Hippocampal formation (tissue), 2 donors: ENCODE measurements around the gene CD24.
"Not testable (repeated sequence)": the region's sequence is repeated elsewhere in the genome, so short reads cannot be mapped to it uniquely, and the experiment has no call there.

Experiments
- DNase-seq, 2 donors: peaks; one replicate each; lab custom pipeline; 2025; lab: John Stamatoyannopoulos, UW

Gene CD24, protein sequence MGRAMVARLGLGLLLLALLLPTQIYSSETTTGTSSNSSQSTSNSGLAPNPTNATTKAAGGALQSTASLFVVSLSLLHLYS

DNA sequence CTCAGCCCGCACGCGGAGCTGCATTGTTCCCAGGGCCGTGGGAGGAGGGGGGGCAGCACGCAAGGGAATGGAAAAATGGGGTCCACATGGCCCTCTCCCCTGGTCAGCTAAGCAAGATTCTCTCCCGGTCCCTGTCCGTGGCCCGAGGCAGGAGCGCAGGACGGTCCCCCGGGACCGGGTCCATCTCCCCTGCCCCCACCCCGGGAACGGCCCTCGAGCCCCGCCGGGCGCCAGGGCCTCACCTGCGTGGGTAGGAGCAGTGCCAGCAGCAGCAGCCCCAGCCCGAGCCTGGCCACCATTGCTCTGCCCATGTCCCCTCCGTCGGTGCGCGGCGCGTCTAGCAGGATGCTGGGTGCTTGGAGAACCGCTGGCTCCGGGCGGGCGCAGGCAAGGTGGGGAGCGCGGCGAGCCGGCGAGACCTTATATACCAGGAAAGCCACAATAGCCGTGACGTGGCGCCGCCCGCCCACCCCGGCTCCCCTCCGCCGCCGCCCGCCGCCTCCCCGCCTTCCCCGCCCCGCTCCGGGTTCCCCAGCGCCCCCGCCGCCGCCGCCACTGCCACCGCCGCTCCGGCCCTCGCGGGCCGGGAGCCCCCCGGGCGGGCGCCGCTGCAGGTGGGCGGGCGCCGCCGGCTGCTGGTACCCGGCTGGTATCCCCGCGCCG lies at the start of gene CD24:
CD24 (minus strand) TSS at position 394 of the 663 bp plus-strand sequence; CDS start at position 311, 83 bp downstream.
- DNase-seq, result no peak

DNA sequence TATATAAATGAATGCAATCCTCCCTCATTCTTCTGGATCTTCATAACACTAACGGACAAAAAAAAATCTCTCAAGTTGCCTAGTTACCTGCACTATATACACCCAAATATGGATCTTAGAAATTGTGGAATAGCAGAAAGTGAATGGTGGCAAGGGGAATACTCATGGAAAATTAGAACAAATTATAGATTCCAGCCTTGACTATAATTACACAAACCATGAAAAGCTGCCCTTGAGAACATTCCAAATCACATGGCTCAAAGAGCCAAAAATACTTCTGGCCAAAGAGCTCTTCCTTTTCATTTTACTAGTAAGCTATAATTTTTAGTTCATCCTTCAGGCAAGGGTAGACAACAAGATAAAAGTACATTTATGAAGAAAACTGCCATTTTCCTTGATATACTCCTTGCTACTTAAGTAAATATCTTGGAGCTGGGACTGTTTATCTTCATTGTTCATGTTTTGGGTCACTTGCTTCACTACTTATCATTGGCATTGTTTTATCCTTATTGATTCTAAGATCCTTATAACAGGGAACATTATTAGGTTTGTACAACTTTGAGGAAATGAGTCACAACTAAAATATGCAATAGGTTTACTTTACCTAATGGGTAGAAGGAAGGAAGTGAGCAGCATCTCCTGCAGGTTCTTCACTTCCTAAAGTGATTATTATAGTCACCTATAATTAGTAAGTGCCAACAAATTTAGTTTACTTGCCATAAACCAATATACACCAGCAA lies 47.1 kb upstream of the CD24 start:
- no peak for DNase-seq

DNA sequence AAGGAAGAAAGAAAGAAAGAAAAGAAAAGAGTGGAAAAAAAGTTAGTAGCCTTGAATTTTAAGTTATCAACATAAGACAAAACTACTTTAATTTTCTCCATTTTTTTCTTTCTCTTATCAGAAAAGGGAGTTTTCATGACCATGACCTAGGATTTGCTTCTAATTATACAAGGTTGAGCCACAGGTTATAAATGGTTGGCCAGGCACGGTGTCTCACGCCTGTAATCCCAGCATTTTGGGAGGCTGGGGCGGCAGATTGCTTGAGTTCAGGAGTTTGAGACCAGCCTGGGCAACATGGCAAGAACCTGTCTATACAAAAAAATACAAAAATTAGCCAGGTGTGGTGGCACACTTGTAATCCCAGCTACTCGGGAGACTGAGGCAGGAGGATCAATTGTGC lies 45.7 kb upstream of the CD24 start:
- DNase-seq, result no peak

DNA sequence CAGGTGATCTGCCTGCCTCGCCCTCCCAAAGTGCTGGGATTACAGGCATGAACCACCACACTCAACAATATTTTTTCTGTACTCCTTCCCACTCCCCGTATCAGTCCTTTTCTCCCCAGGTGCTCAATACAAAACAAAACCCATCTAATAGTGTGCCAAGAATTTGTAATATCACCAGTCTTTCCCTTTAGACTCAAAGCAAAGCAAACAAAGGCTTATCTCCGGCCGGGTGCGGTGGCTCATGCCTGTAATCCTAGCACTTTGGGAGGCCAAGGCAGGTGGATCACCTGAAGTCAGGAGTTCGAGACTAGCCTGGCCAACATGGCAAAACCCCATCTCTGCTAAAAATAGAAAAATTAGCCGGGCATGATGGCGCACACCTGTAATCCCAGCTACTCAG lies 45.1 kb upstream of the CD24 start:
- DNase-seq, result not testable (repeated sequence)

DNA sequence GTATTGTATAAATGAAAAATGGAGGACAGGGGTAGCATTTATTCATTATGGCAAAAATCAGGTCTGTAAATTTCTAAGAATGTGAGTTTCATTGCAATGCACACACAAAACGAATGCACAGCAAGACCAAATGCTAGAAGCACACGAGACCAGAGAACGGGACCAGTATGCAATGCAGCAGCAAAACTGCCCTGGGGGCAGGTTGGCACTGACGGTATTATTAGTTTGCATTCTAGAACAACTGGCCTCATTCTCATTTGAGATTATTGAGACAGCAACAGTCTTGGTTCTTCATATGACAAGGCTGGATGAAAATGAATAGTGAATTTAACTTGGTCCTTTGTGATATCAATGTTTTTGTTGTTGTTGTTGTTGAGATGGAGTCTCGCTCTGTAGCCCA lies 44.5 kb upstream of the CD24 start:
- DNase-seq, result no peak

DNA sequence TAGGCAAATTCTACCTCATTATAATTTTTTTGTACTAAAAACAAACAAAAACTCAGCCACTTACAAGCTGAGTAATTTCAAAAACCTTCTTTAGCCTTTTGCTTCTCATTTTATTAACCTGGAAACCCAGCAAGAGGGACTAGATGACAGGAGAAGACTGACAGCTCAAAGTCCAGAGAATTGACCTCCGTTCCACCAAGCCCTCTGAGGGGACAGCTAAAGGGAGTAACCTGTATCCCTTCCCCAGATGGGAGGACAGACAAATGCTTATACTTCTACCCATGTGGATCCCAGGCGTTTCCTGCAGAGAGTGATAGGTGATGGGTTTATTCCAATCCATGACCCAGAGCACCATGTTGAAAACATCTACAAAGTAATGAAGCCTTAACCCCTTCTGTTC lies 35.0 kb upstream of the CD24 start:
- no peak for DNase-seq

DNA sequence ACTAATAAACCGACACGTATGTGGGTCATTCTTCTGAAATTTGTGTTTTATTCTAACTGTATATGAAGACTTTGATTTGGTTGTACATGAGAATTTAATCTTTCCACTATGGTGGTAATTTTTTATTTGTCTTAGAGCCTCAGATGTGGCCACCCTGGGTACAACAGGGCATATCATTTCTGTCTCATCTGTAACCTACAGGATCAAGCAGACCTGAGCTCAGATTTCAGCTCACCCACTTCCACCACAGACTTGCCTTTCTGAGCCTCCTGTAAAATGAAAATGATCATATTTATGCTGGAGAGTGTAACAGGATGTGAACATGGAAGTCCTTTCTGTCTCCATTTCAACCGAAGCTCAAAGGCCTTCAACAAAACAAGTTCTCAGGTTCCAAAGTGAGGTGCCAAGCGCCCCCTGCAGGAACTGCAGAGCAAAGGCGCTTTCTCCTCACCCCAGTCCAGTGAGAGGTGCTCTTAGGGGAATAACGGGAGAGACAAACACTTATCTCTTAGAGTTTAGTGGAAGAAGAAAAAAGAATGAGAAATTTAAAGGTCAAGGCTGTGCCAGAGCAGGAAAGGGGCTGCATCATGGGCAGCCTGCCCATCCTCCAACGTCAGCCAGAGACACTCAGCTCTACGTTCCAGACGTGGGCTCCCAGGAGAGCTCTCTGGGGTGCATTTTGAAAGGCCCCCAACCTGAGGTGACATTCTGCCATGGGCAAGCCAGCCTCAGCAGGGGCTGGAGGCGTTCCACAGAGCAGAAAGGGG lies 23.0 kb upstream of the CD24 start:
- peak in 1 of 2 donors; percentile 16 for DNase-seq

DNA sequence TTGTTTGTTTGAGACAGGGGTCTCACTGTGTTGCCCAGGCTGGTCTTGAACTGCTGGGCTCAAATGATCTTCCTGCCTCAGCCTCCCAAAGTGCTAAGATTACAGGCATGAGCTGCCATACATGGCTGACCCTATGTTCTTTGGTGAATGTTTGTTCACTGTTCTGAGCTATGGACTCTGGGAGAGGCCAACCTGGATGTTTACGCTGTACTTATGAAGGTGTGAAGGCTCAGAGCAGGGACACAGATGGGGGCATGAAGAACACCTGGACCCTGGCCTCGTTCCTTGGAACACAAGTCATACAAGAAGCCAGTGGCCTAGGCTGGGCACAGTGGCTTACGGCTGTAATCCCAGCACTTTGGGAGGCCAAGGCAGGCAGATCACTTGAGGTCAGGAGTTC lies 21.1 kb upstream of the CD24 start:
- no peak for DNase-seq

DNA sequence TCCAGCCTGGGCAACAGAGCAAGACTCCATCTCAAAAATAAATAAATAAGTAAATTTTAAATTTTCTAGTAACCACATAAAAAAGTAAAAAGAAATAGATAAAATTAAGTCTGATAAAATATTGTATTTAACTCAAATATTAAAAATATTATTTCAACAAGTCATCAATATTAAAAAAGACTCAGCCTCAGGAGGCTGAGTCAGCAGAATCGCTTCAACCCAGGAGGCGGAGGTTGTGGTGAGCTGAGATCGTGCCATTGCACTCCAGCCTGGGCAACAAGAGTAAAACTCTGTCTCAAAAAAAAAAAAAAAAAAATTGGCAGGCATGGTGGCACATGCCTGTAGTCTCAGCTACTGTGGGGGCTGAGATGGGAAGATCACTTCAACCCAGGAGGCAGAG lies 15.2 kb upstream of the CD24 start:
- not testable (repeated sequence) for DNase-seq

DNA sequence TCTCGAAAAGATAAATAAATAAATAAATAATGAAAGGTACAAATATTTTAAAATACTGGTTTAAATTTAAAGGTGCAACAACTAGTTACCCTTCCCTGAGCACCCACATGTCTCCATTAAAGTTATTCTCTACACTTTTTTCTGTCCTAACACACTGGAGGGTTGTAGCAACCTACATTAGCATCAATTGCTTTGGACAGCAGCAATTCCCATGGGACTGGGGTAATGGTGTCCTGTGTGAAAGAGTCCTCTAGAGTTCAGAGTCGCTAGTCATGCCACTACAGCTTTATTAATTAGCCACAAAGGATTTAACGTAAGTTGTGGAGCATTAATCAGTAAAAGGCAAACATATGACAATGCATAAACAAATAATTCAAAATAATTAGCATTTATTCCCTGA lies 14.1 kb upstream of the CD24 start:
- DNase-seq, result no peak

DNA sequence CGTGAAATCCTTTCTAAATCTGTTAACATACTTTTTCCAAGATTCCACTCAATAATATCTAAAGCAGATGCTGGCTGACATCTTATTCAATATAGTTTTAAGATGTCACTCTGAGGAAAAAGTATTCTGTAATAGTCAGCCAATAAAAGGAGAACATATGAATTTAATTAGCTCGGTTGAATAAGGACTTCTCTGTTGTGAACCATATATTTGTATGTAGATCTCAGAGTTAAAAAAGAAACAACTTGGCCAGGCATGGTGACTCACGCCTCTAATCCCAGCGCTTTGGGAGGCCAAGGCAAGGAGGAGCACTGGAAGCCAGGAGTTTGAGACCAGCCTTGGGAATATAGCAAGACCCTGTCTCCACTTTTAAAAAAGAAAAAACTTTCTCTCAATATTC lies 7.4 kb upstream of the CD24 start:
- no peak for DNase-seq

DNA sequence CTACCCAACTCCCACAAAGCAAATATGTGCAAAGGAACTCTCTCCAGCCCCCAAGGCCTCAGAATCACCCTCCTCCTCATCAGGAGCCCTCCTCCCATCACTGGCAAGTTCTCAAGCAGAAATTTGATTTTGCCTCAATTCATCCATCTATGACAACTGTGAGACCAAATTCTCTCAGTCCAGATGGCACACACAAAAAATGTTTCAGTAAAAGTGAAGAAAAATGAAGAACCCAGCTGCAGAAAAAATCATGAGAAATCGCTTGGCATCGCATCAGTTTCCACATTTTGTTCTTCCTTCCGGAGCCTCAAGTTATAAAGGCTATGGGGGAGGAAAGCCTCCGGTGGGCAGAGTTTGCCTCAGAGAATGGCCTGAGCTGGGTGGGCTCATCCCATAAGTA lies 6.4 kb upstream of the CD24 start:
- DNase-seq, result no peak

DNA sequence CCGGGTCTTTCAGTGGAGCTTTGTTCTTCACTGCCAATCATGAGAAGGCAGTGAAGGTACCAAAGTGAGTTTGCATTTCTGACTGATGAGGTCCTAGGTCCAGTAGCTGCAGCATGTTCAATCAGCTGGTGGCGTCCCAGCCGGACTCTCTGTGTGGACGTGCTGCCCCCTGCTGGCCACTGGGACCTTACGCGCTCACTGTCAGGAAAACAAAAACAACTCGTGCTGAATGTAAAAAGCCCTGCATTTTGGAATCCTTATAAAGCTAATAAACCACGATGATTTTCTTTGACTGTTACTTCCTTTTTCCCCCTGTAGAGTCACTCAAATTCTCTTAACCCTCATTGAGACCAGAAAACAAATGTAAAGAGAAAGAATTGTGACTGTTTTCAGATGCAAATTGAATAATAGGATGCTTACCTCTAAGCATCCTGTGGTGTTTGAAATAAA lies 4.9 kb upstream of the CD24 start:
- peak; percentile 68 to 78 for DNase-seq

DNA sequence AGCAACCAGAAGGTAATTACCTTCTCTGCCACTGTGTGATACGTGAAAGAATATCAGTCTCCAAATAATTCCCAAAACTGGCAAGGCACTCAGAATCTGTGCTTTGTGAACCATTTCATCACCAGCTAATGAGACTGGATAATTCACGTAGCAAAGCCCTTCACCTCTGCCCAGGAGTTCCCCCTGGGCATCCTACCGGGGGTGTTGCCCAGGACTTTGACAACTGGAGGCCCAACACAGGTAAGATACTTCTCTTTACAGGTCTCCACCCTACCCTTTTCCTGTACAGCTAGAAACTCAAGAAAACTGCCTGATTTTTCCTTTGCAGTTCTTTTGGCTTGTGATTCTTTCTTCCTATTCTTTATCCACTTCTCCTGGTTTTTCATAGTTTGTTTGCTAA lies 2.7 kb upstream of the CD24 start:
- no peak for DNase-seq

DNA sequence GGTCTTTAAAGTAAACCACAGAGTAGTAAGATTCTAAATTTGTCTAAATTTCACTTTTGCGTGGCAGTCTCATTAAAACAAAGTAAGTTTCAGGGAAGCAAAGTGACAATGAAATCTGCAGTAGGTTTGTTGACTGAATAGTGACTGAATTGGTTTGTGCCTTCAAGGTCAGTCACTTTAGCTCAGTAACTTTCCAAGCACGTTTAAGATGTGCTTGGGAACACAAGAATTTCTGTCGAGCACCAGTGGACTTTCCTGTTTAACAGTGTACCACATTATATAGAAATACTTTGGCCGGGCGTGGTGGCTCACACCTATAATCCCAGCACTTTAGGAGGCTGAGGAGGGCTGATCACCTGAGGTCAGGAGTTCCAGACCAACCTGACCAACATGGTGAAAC lies 1.7 kb upstream of the CD24 start:
- no peak for DNase-seq

DNA sequence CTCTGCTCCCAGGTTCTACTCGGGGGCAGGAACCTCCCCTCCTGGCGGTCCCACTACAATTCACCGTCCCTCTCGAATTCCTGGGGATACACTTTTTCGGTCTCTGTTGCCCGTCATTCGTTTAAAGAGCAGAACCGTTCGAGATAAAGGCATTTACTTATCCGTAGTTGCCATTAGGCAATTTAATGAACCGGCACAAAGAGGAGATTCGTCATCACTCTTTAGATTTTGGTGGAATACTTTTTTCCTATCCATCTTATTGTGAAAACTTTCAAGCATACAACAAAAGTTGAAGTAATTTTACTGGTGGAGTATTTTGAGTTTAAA lies 1.2 kb upstream of the CD24 start:
- DNase-seq, result no peak

DNA sequence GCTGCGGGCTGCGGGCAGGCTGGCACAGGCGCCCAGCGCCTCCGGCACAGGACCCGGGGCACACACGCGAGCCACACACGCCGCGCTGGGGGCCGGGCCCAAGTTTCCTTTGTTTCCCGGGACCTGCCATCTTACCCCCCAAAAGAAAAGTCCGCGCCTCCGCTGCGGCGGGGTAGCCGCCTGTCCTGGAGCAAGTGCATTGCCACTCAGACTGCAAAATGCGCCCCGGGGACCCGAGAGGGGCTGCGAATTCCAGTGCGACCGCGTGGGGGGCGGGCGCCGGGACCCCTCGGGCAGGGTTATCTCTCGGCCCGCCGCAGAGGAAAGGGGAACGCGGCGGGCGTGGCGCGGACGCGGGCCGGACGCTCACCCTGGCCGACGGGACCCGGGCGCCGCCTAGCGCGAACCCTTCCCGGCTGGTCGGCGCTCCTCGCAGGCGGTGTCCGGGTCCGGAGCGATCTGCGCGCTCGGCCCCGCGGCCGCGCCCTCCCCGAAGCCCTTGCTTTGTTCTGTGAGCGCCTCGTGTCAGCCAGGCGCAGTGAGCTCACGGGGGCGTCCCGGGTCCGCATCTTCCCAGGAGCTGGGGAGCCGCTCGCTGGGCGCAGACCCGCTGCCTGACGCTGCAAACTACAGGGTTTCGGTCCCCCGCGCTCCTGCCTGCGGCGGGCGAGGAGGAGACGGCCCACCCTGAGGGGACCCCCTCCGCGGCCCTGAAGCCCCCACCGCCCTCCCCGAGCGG lies 639 bp upstream of the CD24 start:
- DNase-seq, result no peak

DNA sequence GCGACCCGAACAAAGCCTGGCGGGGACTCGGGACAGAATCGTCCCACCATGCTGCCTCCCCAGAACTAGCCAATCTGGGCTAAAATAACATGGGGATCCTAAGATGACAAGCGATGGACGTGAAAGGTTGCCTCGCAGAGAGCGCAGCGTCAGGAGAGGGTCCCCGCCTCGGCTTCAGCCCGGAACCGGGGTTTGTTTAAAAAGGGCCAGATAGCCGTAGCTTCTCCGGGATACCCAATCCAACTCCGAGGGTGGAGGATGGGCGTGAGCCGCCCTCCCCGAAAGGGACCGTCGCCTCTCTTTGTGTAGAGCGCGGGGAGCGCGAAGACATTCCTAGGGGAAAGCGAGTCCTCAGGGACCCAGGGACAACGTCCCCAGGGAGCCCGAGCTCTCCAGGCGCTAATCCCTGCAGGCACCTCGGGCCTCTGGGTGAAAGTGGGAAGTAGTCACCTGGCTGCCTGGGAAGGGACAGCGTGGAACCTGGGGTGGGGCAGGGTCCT lies 643 bp downstream of the CD24 start:
- no peak for DNase-seq

DNA sequence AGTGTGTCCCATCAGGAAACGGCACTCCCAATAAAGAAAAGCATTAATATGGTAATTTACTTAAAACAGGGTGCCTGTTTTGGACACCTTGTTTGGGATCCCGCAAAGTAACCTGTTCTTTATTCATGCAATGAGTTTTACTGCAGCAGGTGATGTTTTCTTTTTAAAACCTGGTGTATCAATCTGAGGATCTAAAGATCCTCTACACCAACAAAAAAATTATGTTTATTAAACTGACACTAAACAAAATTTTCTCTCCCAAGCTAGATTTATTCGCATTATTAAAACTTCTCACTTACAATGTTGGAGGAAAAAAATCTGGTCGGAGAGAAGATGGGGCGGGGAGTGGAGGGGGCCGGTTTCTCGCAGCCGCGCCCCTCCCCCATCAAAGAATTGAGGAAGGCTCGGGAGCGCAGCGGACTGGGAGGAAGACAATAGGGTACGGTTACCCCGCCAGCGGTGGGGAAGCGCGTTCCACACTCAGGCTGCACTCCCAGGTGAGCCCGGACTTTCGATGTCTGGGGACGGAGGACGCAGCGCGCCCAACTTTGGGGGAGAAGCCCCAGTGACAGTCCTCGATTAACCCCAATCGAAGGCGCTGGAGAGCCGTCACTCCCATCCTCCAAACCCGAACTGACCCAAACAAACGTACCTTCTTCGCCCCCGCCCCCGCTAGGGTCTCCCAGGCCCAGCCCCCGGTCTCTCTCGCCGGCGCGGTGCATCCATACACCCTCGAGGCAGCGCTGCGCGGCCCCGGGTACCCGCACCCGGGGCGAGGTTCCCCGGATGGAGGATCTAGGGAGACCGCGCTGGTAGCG lies 1.3 kb downstream of the CD24 start:
- DNase-seq, result no peak

DNA sequence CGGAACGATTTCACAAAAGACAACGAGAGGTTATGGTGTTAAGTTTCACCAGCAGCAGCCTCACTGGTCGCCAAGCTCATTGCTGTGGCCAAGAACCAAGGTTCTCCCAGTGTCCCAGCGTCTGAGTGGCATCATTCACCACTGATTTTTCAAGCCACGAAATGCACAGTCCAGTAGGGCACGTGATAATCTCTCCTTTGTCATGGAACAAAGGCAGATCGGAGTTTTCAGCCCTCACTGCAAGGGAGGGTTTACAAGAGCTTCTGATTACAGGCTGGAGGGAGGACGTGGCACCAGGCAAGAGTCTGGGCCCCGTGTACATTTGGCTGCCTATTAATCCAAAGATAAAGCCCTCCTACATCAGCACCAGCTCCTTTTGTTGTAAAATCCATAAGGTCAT lies 2.0 kb downstream of the CD24 start:
- no peak for DNase-seq

DNA sequence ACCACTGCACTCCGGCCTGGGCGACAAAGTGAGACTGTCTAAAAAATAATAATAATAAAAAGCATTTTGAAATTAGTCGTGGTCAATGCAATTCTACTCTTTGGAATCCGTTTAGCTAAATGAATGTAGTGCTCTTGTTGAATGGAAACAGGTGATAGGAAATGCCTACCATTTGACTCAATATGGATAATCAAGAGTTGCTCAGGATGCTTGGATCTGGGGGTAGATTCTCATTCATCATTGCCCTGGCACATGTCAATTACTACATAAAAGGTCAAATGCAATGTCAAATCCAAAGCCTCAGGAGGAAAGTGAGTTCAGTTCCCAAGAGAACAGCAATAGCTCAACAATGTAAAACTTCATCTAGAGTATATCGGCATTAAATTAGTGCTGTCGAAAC lies 3.8 kb downstream of the CD24 start:
- DNase-seq, result not testable (repeated sequence)
